ENCODE measurements around the gene CORO1A.

The CORO1A gene

DNA sequence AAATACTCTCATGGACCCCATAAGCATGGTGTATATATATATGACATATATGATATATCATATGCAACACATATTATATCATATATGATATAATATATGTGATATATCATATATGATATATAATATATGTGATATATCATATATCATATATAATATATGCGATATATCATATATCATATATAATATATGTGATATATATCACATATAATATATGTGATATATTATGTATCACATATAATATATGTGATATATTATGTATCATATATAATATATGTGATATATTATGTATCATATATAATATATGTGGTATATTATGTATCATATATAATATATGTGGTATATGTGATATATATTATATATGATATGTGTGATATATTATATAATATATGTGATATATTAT, 38.5 kb upstream of the CORO1A start:
- Histone ChIP-seq H3K4me1 (ENCODE audit: low read depth, poor library complexity, severe bottlenecking) (no peaks in the 10 kb centered on the region), H3K27me3 (ENCODE audit: insufficient read depth, low read depth) (no peaks in the 10 kb centered on the region), H3K4me3 (IDR thresholded peaks at IDR 0.05; ENCODE audit: insufficient read depth, low read depth, low read length) (no peak overlapping the region), H3K4me2 (no peak overlapping the region), H4K20me1 (ENCODE audit: insufficient read depth) (no peaks in the 10 kb centered on the region), H3K27ac (no peak overlapping the region), H3K36me3 (ENCODE audit: insufficient read depth) (no peaks in the 10 kb centered on the region), H3K79me2 (ENCODE audit: insufficient read depth, low read depth) (no peaks in the 10 kb centered on the region), H3K9ac (no peak overlapping the region), H2AFZ (ENCODE audit: low read depth) (no peak overlapping the region)
- TF ChIP-seq, protein P1, sequence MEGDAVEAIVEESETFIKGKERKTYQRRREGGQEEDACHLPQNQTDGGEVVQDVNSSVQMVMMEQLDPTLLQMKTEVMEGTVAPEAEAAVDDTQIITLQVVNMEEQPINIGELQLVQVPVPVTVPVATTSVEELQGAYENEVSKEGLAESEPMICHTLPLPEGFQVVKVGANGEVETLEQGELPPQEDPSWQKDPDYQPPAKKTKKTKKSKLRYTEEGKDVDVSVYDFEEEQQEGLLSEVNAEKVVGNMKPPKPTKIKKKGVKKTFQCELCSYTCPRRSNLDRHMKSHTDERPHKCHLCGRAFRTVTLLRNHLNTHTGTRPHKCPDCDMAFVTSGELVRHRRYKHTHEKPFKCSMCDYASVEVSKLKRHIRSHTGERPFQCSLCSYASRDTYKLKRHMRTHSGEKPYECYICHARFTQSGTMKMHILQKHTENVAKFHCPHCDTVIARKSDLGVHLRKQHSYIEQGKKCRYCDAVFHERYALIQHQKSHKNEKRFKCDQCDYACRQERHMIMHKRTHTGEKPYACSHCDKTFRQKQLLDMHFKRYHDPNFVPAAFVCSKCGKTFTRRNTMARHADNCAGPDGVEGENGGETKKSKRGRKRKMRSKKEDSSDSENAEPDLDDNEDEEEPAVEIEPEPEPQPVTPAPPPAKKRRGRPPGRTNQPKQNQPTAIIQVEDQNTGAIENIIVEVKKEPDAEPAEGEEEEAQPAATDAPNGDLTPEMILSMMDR (conservative IDR thresholded peaks at IDR 0.05; ENCODE audit: low read depth, low read length) = no peak

DNA sequence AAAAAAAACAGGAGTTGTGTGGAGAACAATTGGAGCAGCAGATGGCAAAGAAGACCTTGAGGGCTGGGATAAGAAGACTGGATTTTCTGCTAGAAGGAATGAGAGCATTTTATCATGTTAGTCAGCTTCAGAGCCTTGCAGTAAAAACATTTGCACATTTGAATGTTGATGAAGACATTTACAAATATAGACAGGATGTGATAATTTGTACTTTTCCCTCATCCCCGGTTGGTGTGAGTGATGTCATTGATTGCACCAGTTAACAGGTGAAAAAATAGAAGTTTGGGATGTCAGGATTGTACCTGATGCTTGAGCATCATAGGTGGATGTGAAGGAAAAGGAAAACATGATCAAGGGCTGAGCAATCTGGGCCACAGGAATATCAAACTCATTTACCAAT, 37.7 kb upstream of the CORO1A start:
- Histone ChIP-seq H3K9ac (no peak overlapping the region), H3K4me2 (no peak overlapping the region), H4K20me1 (ENCODE audit: insufficient read depth) (no peaks in the 10 kb centered on the region), H3K36me3 (ENCODE audit: insufficient read depth) (no peaks in the 10 kb centered on the region), H3K27me3 (ENCODE audit: insufficient read depth, low read depth) (no peaks in the 10 kb centered on the region), H2AFZ (ENCODE audit: low read depth) (no peak overlapping the region), H3K4me3 (IDR thresholded peaks at IDR 0.05; ENCODE audit: insufficient read depth, low read depth, low read length) (no peak overlapping the region), H3K27ac (no peak overlapping the region), H3K79me2 (ENCODE audit: insufficient read depth, low read depth) (no peaks in the 10 kb centered on the region), H3K4me1 (ENCODE audit: low read depth, poor library complexity, severe bottlenecking) (no peaks in the 10 kb centered on the region)
- TF ChIP-seq, protein P1 (conservative IDR thresholded peaks at IDR 0.05; ENCODE audit: low read depth, low read length) = no peak

DNA sequence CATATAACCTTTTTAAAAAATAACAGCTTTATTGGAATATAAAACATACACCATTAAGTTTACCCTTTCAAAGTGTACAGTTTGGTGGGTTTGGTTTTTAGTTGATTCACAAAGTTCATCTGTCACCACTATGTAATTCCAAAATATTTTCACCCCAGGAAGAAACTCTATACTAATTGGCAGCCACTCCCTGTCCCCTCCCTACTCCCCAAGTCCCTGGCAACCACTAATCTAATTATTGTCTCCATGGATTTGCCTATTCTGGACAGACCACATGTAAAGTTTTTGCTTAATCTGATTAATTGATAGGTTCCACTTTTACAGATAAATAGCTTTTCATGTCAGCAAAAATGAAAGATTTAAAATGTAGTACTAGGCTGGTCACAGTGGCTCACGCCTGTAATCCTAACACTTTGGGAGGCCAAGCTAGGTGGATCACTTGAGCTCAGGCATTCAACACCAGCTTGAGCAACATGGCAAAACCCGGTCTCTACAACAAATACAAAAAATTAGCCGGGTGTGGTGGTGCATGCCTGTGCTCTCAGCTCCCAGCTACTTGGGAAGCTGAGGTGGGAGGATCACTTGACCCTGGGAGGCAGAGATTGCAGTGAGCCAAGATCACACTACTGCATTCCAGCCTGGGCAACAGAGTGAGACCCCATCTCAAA, 35.4 kb upstream of the CORO1A start:
- H3K27ac ChIP-seq = no peak overlapping the region
- H3K4me3 ChIP-seq (IDR thresholded peaks at IDR 0.05; ENCODE audit: insufficient read depth, low read depth, low read length) = no peak overlapping the region
- H3K79me2 ChIP-seq (ENCODE audit: insufficient read depth, low read depth) = no peaks in the 10 kb centered on the region
- no peak overlapping the region for H3K9ac ChIP-seq
- no peak overlapping the region for H2AFZ ChIP-seq (ENCODE audit: low read depth)
- TF ChIP-seq, protein P1 (conservative IDR thresholded peaks at IDR 0.05; ENCODE audit: low read depth, low read length) = no peak
- H3K27me3 ChIP-seq (ENCODE audit: insufficient read depth, low read depth) = no peaks in the 10 kb centered on the region
- no peaks in the 10 kb centered on the region for H4K20me1 ChIP-seq (ENCODE audit: insufficient read depth)
- no peaks in the 10 kb centered on the region for H3K4me1 ChIP-seq (ENCODE audit: low read depth, poor library complexity, severe bottlenecking)
- no peaks in the 10 kb centered on the region for H3K36me3 ChIP-seq (ENCODE audit: insufficient read depth)
- no peak overlapping the region for H3K4me2 ChIP-seq

DNA sequence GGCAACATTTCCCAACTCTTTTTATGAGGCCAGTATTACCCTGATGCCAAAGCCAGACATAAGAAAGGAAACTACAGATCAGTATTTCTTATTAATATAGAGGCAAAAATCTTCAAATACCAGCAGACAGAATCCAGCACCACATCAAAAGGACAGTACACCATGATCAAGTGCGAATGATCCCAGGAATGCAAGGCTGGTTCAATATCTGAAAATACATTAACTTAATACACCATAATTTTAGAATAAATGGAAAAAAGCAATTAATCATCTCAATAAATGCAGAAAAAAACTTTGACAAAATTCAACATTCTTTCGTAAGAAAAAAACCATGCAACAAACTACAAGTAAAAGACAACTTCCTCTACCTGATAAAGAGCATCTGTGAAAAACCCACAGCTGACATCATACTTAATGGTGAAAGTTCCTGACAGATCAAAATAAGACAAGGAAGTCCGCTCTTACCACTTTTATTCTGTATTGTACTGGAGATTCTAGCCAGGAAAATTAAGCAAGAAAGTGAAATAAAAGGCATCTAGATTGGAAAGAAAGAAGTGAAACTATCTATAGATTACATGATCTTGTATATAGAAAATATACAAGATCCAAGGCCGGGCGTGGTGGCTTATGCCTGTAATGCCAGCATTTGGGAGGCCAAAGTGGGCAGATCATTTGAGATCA, 34.0 kb upstream of the CORO1A start:
- Histone ChIP-seq H3K36me3 (ENCODE audit: insufficient read depth) (no peaks in the 10 kb centered on the region), H3K9ac (no peak overlapping the region), H3K79me2 (ENCODE audit: insufficient read depth, low read depth) (no peaks in the 10 kb centered on the region), H3K27ac (no peak overlapping the region), H3K4me1 (ENCODE audit: low read depth, poor library complexity, severe bottlenecking) (no peaks in the 10 kb centered on the region), H3K27me3 (ENCODE audit: insufficient read depth, low read depth) (no peaks in the 10 kb centered on the region), H2AFZ (ENCODE audit: low read depth) (no peak overlapping the region), H3K4me2 (no peak overlapping the region), H4K20me1 (ENCODE audit: insufficient read depth) (no peaks in the 10 kb centered on the region), H3K4me3 (IDR thresholded peaks at IDR 0.05; ENCODE audit: insufficient read depth, low read depth, low read length) (no peak overlapping the region)
- TF ChIP-seq, protein P1 (conservative IDR thresholded peaks at IDR 0.05; ENCODE audit: low read depth, low read length) = no peak
